Gastrocnemius medialis (tissue), 4 donors: ENCODE measurements around the gene DIPK1A. TPM values are rescaled to one million over a fixed set of nuclear protein-coding genes. Genes with fewer than 3 reads are reported as not detected.

Experiments
- ATAC-seq, 2 donors: fragments of 150-250 bp; one replicate each; pipeline ENCODE4 v1.9.1; 2016
- DNase-seq, 2 donors: peaks; one replicate each; pipeline ENCODE4 v3.0.0-alpha.2; 2019
- H3K27ac ChIP-seq, 4 donors: fragments of 200-600 bp; sonication (generic); 1 replicate in 1 of 4; 2 replicates in 3 of 4; pipeline ENCODE4 v1.5.1; 2016 to 2018; ENCODE audit warnings: mild to moderate bottlenecking in 2 of 4, moderate library complexity in 1 of 4
- H3K27me3 ChIP-seq, 3 donors: fragments of 200-600 bp; sonication (generic) in 2 of 3; 1 replicate in 1 of 3; 2 replicates in 2 of 3; pipeline versions ENCODE4 v1.5.1 to v1.6.0; 2016 to 2019; ENCODE audit warnings: mild to moderate bottlenecking in 1 of 3, moderate library complexity in 1 of 3
- H3K36me3 ChIP-seq, 2 donors: fragments of 200-600 bp; sonication (generic) in 1 of 2; one replicate each; pipeline ENCODE4 v1.5.1; 2017 to 2018
- H3K4me1 ChIP-seq, 2 donors: fragments of 200-600 bp; sonication (generic) in 1 of 2; one replicate each; pipeline ENCODE4 v1.5.1; 2016 to 2017; ENCODE audit warnings: mild to moderate bottlenecking in 2 of 2
- H3K4me3 ChIP-seq, 4 donors: fragments of 200-600 bp; sonication (generic) in 3 of 4; 1 replicate in 1 of 4; 2 replicates in 3 of 4; pipeline ENCODE4 v1.5.1; 2016 to 2019; ENCODE audit warnings: mild to moderate bottlenecking in 2 of 4
- H3K9me3 ChIP-seq, 3 donors: fragments of 200-600 bp; sonication (generic) in 2 of 3; 1 replicate in 1 of 3; 2 replicates in 2 of 3; pipeline ENCODE4 v1.5.1; 2016 to 2019
- POLR2A ChIP-seq, 2 donors: fragments of 450-650 bp; IDR thresholded peaks; one replicate each; pipeline ENCODE4 v1.6.1; 2017; ENCODE audit warnings: antibody characterized with exemption in 2 of 2, mild to moderate bottlenecking in 2 of 2, moderate library complexity in 2 of 2
- in situ Hi-C, 4 donors: fragments of 200-750 bp; cut with MboI; loops; one replicate each; pipeline versions ENCODE4 v1.15.0 to v1.8.0; 2017; ENCODE audit warnings: low sequenced_read_pairs in 4 of 4
- intact Hi-C: fragments of 100-400 bp; cut with DNase I; formaldehyde crosslinking; loops from one replicate; pipeline ENCODE4 v1.15.1; 2023; ENCODE audit warnings: low total_unique reads
- total RNA-seq, 4 donors: library from RNA; depleted of rRNA; stranded (reverse); fragments of >200 nt; gene quantifications; one replicate each; pipeline versions ENCODE4 v1.1.0 to v1.2.3, GENCODE V29; 2016
- TF ChIP-seq, protein P1 (sequence below), 5 experiments: fragments of 450-650 bp in 3 of 5; fragments of 200-600 bp in 2 of 5; sonication (generic) in 2 of 5; IDR thresholded peaks in 4 of 5; conservative IDR thresholded peaks in 1 of 5; 1 replicate in 4 of 5; 2 replicates in 1 of 5; pipeline ENCODE4 v1.5.1; 2016 to 2019; ENCODE audit warnings: antibody characterized with exemption in 5 of 5, mild to moderate bottlenecking in 3 of 5, moderate library complexity in 3 of 5

DIPK1A gene
- total RNA-seq, 4 donors from 2014 or later, result 3.3 to 9.2 (median 4.7) TPM

DNA sequence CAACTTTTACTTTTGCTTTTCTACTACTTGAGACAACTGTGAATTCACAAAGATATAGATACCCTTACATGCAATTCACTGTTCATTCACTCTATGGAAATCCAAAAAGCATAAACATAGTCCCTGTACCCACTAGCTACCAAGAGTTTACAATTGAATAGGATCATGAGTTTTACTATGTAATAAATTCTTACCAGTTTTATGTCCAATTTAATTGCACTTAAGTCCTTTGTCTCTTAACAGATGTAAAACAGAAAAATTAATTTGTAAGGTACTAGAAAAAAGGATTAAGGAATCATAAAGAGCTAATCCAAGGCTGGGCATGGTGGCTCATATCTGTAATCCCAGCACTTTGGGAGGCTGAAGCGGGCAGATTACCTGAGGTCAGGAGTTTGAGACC lies 24.4 kb downstream of the DIPK1A start:
- Histone ChIP-seq H3K27me3 (no peaks in the 10 kb centered on the region), H3K36me3 (no peaks in the 10 kb centered on the region), H3K27ac (no peak overlapping the region), H3K4me3 (no peak overlapping the region), H3K9me3 (no peaks in the 10 kb centered on the region), H3K4me1 (peaks cover 39 to 46% of the 10 kb centered on the region in 2 donors)
- TF ChIP-seq, protein P1, sequence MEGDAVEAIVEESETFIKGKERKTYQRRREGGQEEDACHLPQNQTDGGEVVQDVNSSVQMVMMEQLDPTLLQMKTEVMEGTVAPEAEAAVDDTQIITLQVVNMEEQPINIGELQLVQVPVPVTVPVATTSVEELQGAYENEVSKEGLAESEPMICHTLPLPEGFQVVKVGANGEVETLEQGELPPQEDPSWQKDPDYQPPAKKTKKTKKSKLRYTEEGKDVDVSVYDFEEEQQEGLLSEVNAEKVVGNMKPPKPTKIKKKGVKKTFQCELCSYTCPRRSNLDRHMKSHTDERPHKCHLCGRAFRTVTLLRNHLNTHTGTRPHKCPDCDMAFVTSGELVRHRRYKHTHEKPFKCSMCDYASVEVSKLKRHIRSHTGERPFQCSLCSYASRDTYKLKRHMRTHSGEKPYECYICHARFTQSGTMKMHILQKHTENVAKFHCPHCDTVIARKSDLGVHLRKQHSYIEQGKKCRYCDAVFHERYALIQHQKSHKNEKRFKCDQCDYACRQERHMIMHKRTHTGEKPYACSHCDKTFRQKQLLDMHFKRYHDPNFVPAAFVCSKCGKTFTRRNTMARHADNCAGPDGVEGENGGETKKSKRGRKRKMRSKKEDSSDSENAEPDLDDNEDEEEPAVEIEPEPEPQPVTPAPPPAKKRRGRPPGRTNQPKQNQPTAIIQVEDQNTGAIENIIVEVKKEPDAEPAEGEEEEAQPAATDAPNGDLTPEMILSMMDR (IDR thresholded peaks at IDR 0.05 in 4 of 5, conservative IDR thresholded peaks at IDR 0.05 in 1 of 5), result no peak
- no peak for TF ChIP-seq POLR2A (IDR thresholded peaks at IDR 0.05)
- DNase-seq (no peak), ATAC-seq (no peak)
- in situ Hi-C loops (no loop called here), intact Hi-C loops (no loop called here)

DNA sequence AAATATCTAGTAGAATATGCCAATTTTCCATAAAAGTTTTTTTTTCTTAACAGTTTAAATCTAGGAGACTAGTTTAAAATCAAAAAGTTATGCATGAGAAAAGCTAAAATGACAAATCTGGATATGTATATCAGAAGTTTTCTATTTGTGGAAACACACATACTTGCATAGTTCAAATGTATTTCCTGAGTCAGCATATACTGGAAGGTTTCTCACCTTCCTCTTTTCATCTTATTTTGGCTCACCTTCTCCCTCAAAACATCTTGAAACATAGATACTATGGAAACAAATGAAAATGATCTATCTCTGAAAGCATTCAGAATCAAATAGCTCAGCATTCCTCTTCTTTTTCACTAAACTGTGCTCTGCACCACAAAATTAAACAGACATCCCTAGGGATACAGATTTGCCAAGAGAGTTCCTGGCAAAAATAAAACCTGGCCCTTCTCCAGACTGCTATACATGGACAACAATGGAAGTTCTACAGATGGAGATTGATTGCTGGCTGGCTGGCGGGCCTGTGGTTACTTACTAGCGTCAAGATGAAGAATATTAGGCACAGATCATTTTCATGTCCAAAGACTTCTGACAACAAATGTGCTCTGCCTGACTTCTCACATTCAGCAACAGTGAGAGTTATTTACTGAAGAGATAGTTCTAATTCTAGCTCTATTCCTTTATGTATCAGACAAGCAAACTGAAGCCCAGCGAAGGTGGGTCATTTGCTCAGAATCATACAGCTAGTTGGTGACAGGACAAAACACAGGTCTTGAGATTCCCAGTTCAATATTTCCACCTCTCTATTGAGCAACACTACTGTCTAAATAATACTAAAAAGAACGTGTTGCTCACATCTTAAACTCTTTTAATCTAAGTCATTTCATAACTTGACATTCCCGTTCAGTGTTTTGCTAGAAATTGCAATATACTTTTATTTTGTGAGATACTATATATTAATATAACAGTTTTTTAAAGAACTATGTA lies 26.6 kb downstream of the DIPK1A start:
- peak in 1 of 2 donors; percentile 5 for DNase-seq
- H3K4me1 ChIP-seq, result peaks cover 23 to 27% of the 10 kb centered on the region in 2 donors

DNA sequence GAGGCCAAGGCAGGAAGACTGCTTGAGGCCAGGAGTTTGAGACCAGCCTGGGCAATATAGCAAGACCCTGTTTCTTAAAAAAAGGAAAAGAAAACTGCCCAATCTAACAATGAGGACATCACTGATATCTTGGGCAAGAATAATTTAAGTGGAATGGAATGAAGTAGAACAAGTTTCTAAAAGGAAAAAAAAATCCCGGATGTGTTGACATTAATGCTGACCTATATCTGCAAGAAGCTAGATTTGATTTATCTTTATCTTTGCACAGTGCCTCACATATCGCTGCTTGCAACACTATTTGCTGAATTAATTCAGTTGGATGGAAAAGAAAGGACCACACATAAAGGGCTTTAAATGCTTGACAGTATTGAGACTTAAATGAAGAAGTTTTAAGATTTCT lies 27.8 kb downstream of the DIPK1A start:
- ATAC-seq (no peak), DNase-seq (no peak)
- TF ChIP-seq POLR2A (IDR thresholded peaks at IDR 0.05), result no peak
- TF ChIP-seq, protein P1 (IDR thresholded peaks at IDR 0.05 in 4 of 5, conservative IDR thresholded peaks at IDR 0.05 in 1 of 5), result no peak
- no peaks in the 10 kb centered on the region for H3K36me3 ChIP-seq
- in situ Hi-C loops (no loop called here), intact Hi-C loops (no loop called here)
- peaks cover 17 to 24% of the 10 kb centered on the region in 2 donors for H3K4me1 ChIP-seq
- H3K4me3 ChIP-seq, result no peak overlapping the region
- no peaks in the 10 kb centered on the region for H3K27me3 ChIP-seq
- H3K27ac ChIP-seq, result no peak overlapping the region
- no peaks in the 10 kb centered on the region for H3K9me3 ChIP-seq

More for the DNA sequence above, 26.6 kb downstream of the DIPK1A start:
- peak; percentile 41 to 52 for ATAC-seq
- Histone ChIP-seq H3K36me3 (no peaks in the 10 kb centered on the region), H3K9me3 (no peaks in the 10 kb centered on the region), H3K4me3 (no peak overlapping the region), H3K27me3 (no peaks in the 10 kb centered on the region), H3K27ac (peak overlapping the region; percentile 8 to 68 (median 30))
- TF ChIP-seq, protein P1 (IDR thresholded peaks at IDR 0.05 in 4 of 5, conservative IDR thresholded peaks at IDR 0.05 in 1 of 5), result no peak
- TF ChIP-seq POLR2A (IDR thresholded peaks at IDR 0.05), result no peak
- intact Hi-C loops, result loop anchor here (2.0 kb wide), 1 partner anchor 18 kb away; no protein-coding TSS in a partner anchor
- in situ Hi-C loops, result no loop called here

DNA sequence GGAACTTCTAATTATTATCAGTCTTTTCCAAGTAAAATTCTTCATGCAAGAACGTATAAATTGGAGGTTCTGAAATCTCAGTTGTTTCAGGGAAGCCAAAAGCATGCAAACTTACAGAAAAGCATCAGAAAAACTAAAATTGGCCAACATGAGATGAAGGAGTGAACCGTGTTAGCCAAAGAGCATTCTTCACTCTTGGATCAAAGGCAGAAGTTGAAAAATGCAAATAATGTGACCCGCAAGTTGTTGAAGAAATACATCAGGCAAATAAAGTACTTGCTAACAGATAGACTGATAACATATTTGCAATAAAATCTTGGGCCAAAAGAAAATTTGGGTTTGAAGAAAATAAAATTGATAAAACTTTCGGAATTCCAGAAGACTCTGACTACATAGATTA lies 29.6 kb downstream of the DIPK1A start:
- Histone ChIP-seq H3K4me3 (no peak overlapping the region), H3K9me3 (no peaks in the 10 kb centered on the region), H3K36me3 (no peaks in the 10 kb centered on the region), H3K4me1 (peaks cover 17 to 24% of the 10 kb centered on the region in 2 donors), H3K27me3 (no peaks in the 10 kb centered on the region), H3K27ac (no peak overlapping the region)
- ATAC-seq, result no peak
- TF ChIP-seq, protein P1 (IDR thresholded peaks at IDR 0.05 in 4 of 5, conservative IDR thresholded peaks at IDR 0.05 in 1 of 5), result no peak
- no peak for TF ChIP-seq POLR2A (IDR thresholded peaks at IDR 0.05)
- in situ Hi-C loops, result no loop called here
- intact Hi-C loops, result no loop called here
- no peak for DNase-seq
